Activated T-helper 9 cell treated with anti-CD3 and anti-CD28 coated beads, Interleukin-2, amount 50 U/mL, for 16 hours (primary cell): ENCODE results near the gene PIK3C2G.

ENCODE experiments used
- DNase-seq: peaks from one replicate; pipeline ENCODE4 v3.0.0-alpha.2; 2020; ENCODE audit warnings: low read depth

The PIK3C2G gene

DNA sequence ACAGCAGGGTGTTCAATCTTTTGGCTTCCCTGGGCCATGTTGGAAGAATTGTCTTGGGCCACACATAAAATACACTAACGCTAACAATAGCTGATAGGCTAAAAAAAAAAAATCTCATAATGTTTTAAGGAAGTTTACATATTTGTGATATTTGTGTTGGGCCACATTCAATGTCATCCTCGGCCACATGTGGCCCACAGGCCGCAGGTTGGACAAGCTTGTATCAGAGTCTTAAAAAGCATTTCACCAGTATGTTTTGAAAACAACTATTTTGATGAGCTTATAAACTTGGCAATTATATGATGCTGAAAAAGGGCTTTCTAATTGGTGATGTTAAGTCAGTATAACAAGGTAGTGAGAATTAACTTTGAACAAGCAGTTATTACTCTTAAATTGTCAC is 78.9 kb downstream of the PIK3C2G start:
- no peak for DNase-seq

DNA sequence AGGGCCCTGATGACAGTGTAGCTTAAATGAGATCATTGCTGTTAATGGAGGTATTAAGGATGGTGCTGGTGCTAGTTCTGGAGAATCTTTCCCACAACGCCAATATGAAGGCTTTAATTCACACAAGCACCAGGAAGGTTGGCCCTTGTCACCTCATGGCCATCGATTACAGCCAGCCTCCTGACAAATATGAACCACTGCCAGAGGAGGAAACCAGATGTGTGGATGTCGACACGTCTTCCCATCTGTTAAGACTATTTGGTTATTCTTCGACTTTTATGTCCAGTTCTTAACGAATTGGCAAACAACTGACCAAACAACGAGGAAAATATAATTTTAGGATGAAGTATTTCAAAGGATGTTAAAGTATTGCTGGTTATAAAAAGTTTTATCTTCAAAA is 79.5 kb downstream of the PIK3C2G start:
- DNase-seq: no peak

DNA sequence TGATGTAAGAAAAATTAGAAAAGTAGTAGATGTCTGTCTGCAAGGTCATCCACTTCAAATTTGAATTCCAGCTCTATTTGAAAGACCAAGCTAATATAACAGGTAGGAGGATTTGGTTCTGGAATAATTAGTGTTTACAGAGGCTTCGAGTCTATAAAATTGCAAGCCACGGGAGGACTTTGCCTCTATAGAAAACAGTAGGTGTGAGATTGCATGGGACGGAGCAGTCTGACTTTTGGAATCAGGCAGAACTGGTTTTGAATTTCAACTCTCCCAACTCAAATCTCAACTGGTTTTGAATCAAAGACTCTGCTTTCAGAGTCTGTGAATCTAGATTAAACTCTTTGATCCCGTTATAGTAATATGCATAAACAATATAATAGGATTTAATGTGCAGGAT is 82.4 kb downstream of the PIK3C2G start:
- no peak for DNase-seq

GRCh38 chr12:18345021-18345735 is 83.9 kb downstream of the PIK3C2G start:
- no peak for DNase-seq

DNA sequence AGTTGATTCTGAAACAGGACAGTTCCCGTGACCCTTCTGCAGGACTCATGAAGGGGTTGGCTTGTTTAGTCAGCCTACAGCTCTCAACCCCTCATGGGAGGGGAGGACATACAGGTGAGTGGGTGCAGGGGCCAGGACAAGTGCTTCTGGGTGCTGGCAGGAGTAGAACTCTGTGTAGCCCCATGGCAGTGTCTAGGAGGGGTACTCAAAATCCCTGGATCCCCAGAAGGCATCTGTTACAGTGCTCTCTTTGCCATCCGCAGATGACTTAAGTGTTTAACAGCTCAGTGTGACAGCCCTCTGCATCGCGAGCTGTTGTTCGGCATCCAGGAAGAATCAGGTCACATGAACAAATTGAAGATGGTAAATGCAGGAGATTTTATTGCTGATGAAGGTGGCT is 91.0 kb downstream of the PIK3C2G start:
- DNase-seq: no peak

DNA sequence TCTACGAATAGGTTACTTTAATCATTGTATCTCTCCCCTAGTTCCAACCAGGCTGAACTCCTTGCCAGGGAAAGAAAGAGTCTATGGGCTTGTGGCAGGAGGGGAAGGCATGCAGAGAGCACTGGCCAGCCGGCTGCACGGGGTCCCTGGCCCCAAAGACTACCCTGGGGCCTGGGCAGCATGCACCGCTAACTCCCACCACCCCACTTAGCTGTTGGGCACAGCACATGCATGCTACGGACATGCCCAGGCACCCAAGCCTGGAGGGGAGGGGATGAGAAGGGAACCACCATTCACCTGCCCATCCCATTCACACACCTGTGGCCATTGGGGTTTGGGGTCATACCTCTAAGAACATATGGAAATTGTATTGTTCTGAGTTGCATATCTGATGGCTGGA is 94.1 kb downstream of the PIK3C2G start:
- DNase-seq: no peak

- no peak for DNase-seq
These were observed 96.8 kb downstream of the PIK3C2G start for GRCh38 chr12:18358077-18358476.

GRCh38 chr12:18358930-18359329 is 97.6 kb downstream of the PIK3C2G start:
- no peak for DNase-seq

- DNase-seq: no peak
These were observed 100.1 kb downstream of the PIK3C2G start for GRCh38 chr12:18361433-18361832.

DNA sequence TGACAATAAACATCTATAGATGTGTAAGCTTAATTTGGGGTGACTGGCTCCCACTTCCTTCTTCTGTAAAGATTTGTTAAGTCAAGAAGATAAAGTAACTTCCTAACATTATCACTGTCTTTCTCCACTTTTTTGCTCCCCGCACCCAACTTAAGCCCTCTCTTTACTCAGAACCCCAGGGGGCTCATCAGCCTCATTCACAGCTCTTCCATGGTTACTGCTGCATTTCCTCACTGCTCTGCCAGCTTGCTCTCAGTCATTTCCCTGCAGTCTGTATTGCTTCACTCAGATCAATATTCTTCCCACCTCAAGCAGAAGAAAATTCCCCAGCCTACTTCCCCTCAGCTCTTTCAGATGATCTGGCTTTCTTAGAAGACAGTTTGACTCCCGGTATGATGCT is 102.0 kb downstream of the PIK3C2G start:
- DNase-seq: no peak

- no peak for DNase-seq
These were observed 107.3 kb downstream of the PIK3C2G start for GRCh38 chr12:18368594-18368993.

DNA sequence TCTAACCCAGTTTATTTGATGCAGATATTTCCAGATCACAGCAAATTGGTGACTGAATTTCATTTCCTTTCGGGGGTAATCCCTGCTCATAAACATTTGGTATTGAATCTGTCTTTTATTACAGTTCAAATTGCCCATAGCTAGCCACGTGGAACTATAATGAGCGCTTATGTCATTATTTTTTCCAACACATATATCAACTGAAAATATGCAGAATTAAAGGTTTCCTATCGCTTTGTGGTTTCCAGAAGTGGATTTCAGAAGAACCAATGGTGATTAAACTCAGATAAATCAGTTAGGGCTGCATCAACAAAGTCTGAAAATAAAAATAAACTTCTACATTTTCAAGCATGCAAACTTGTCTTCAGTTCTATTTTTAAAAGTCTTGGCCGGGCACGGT is 111.9 kb downstream of the PIK3C2G start:
- DNase-seq: no peak

DNA sequence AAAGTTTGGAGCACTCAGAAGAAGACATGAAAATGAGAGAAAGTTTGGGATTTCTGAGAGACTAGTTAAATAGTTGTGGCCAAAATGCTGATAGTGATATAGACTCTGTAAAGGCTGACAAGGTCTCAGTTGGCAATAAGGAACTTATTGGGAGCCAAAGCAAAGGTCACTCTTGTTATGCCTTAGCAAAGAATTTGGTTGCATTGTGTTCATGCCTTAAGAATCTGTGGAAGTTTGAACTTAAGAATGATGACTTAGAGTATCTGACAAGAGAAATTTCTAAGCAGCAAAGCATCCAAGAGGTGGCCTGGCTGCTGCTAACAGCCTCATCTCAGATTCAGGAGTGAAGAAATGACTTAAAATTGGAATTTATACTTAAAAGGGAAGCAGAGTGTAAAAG is 113.8 kb downstream of the PIK3C2G start:
- no peak for DNase-seq

GRCh38 chr12:18375583-18375982 is 114.3 kb downstream of the PIK3C2G start:
- no peak for DNase-seq

DNA sequence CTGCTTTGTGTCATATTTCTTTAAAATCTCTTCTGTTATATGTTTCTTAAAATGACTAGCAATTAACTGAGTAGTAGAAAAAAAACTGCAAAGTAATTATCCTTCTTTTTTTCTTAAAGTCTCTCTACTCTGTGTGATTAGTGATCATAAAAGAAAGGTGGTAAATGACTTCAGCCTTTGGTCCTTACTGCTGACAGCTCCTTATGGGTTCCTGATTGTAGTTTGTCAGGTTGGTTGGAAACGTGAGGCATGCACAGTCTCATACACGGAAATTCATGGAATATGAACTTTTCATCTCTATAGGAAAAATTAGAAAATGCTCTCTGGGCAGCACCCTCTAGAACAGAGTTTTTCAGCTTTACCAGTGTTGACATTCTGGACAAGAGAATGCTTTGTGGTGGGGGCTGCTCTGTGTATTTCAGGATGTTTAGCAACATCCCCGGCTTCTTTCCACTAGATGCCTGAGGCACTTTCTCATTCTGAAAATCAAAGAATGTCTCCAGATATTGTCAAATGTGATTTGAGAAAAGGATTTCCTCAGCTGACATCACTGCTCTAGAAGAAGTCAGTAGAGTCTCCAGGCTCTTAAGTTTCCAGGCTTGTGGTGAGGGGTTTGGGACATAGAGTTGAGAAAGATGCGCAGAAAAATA is 121.0 kb downstream of the PIK3C2G start:
- no peak for DNase-seq

- no peak for DNase-seq
These were observed 121.9 kb downstream of the PIK3C2G start for GRCh38 chr12:18383203-18383602.

DNA sequence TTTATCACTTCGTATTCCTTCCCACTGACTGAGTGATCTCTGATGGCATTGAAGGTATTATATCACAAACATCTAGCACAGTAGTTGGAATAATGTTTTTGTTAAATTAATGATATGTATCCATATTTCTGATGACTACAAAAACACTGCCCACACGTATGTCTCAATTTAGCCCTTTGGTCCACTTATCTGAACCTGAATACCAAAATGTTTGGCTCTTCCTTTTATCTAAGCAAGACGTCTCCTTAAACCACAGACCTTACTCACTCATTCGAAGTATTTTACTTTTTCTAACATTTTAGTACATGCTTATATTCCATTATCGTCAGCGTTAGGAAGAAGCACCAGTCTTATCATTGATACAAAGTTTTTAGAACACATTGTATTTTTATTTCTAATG is 126.4 kb downstream of the PIK3C2G start:
- no peak for DNase-seq

DNA sequence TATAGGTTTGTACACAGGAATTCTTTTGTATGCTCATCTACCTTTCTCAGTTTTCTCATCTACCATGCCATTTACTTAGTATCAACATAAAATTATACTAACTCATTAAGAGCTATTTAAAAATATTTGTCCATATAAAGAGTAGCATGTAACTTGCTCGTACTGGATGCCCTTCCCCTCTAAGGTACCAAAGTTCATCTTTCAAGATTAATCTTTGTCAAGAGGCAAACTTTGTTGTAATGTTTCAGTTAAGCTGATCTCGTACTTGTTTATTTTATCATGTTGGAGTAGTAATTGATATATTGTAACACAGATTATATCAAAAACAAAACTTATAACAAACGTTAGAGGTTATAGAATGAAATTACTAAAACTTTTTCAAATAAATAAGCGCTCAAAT is 128.5 kb downstream of the PIK3C2G start:
- no peak for DNase-seq

DNA sequence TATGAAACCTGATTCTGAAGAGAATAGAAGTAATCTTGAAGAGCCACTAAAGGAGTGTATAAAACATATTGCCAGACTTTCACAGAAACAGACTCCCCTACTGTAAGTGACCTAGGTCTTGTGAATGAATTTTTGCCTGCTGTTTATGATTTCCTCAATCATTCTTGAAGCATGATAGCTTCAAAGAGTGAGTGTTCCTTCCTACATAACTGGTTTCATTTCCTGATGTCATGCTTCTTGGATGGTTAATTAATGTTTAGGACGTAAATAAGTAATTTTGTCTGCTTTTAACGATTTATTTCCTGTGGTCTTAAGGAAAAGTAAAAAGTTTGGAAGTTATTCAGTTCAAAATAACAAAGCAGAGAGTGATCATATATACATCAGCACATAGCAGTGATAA is 129.8 kb downstream of the PIK3C2G start:
- no peak for DNase-seq

GRCh38 chr12:18394742-18395141 is 133.4 kb downstream of the PIK3C2G start:
- no peak for DNase-seq

DNA sequence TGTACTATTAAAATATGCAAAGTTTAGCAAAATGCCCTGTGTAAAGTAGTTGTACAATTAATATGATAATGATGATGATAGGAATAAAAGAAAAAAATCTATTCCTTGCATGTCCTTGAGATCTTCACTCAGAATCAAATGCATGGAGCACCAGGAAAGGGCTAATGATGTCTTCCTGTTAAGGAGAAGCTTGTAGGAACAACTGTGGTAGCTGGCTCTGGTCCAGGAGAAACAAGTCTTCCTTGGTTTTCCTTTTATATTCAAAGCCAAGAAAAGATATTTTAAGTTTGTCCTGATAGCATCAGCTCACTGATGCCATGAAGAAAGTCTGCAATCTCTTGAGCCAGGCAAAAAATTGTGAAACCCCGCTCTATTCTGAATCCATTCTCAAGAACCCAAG is 138.9 kb downstream of the PIK3C2G start:
- no peak for DNase-seq

DNA sequence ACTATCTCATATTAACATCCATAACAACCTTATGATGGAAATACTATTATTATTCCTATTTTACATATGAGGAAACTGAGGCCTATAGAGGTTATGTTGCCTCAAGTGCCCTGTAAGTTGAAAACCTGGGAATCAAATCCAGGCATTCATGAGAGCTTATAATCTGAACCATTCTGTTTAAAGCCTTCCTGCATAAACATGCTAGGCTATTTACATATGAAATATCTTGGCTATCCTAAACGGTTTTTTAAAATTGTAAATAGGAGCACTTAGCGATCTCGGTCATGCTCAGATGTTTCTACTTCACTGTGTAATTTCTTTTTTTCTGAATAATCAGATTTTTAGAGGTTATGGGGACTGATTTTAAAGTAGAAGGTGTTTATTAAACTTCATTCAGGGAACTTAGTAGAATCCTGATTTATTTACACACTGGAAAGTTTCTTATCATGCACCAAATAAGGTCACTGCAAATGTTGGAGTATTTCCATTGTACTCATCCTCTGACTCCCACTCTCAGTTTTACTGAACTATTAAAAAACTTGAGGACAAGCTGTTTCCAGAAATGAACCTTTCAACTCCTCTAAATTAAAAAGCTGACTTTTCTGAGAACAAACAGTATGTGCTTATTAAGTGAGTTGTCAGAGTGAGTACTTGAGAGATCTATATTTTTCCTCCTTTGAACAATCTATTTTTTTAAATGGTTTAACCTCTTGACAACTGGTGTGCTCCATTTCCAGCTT is 141.7 kb downstream of the PIK3C2G start:
- no peak for DNase-seq

GRCh38 chr12:18411453-18411852 is 150.1 kb downstream of the PIK3C2G start:
- DNase-seq: no peak
